ENCODE measurements around the gene ACAP1.

ACAP1 gene

GRCh38 chr17:7336240-7337175 lies at the start of gene ACAP1:
TSS of gene ACAP1 (plus strand) at chr17:7336529. CDS start at chr17:7336735, 206 bp downstream.
- no peak within 1 kb of the TSS for H3K4me3 ChIP-seq (replicated peaks; ENCODE audit: low read depth, low read length)
- DNase-seq (ENCODE audit: low read depth), result no peak
- no peak for TF ChIP-seq CTCF (IDR thresholded peaks at IDR 0.05; ENCODE audit: low read length, missing control alignments)

- no peak overlapping the region for H3K4me3 ChIP-seq (replicated peaks; ENCODE audit: low read depth, low read length)
- DNase-seq (ENCODE audit: low read depth), result no peak
- TF ChIP-seq CTCF (IDR thresholded peaks at IDR 0.05; ENCODE audit: low read length, missing control alignments), result no peak
These were observed 46.9 kb upstream of the ACAP1 start for GRCh38 chr17:7289256-7290032.

- no peak for TF ChIP-seq CTCF (IDR thresholded peaks at IDR 0.05; ENCODE audit: low read length, missing control alignments)
- no peak for DNase-seq (ENCODE audit: low read depth)
- no peak overlapping the region for H3K4me3 ChIP-seq (replicated peaks; ENCODE audit: low read depth, low read length)
These were observed 46.2 kb upstream of the ACAP1 start for GRCh38 chr17:7290166-7290565.

- H3K4me3 ChIP-seq (replicated peaks; ENCODE audit: low read depth, low read length), result no peak overlapping the region
- no peak for DNase-seq (ENCODE audit: low read depth)
- TF ChIP-seq CTCF (IDR thresholded peaks at IDR 0.05; ENCODE audit: low read length, missing control alignments), result no peak
These were observed 45.6 kb upstream of the ACAP1 start for GRCh38 chr17:7290685-7291084.

GRCh38 chr17:7292194-7292593 lies 44.1 kb upstream of the ACAP1 start:
- no peak overlapping the region for H3K4me3 ChIP-seq (replicated peaks; ENCODE audit: low read depth, low read length)
- TF ChIP-seq CTCF (IDR thresholded peaks at IDR 0.05; ENCODE audit: low read length, missing control alignments), result no peak
- no peak for DNase-seq (ENCODE audit: low read depth)

- TF ChIP-seq CTCF (IDR thresholded peaks at IDR 0.05; ENCODE audit: low read length, missing control alignments), result no peak
- no peak overlapping the region for H3K4me3 ChIP-seq (replicated peaks; ENCODE audit: low read depth, low read length)
- no peak for DNase-seq (ENCODE audit: low read depth)
These were observed 43.6 kb upstream of the ACAP1 start for GRCh38 chr17:7292729-7293128.
